ELR (cell line): Measurements from ENCODE around the gene HELT.
"Not testable (repeated sequence)": the region's sequence is repeated elsewhere in the genome, so short reads cannot be mapped to it uniquely, and the experiment has no call there.

Experiments used
- DNase-seq: peaks from one replicate; pipeline ENCODE4 v3.0.0-alpha.2; 2015; ENCODE audit warnings: low read depth

HELT gene

DNA sequence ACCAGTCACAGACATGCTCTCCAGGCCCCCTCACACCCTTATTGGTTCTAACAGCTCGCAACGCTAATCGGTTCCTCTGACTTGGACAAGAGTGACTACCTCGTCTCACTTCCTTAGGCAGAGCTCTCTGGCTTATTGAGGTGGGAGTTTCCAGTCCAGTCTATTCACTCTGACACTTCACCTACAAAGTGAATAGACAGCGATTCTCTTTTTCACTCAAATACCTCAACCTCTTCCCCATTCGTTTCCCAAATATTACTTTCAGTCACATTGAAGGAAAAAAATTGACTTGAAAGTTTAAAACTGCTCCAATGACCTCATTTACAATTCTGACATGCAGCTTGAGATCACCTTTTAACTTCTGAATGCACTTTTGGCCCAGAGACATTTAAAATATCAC lies 17.7 kb downstream of the HELT start:
- DNase-seq: no peak

DNA sequence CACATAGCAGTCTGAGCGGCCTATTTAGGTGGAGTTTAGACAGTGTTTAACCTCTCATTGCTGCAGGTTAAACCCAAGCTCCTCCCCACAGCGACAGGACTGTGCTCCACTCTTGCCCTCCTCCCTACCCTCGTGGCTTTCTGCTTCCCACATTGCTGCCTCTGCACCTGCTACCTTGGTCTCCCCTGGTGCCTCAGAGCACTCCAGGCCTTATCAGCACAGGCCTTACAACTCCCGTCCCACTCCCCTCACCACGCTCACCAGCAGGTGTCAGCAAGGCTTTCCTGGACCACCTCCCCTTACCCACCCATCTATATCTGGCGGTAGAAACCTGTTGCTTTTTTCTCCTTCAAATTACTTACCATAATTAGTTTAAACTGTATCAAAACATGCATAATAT lies 18.6 kb downstream of the HELT start:
- no peak for DNase-seq

DNA sequence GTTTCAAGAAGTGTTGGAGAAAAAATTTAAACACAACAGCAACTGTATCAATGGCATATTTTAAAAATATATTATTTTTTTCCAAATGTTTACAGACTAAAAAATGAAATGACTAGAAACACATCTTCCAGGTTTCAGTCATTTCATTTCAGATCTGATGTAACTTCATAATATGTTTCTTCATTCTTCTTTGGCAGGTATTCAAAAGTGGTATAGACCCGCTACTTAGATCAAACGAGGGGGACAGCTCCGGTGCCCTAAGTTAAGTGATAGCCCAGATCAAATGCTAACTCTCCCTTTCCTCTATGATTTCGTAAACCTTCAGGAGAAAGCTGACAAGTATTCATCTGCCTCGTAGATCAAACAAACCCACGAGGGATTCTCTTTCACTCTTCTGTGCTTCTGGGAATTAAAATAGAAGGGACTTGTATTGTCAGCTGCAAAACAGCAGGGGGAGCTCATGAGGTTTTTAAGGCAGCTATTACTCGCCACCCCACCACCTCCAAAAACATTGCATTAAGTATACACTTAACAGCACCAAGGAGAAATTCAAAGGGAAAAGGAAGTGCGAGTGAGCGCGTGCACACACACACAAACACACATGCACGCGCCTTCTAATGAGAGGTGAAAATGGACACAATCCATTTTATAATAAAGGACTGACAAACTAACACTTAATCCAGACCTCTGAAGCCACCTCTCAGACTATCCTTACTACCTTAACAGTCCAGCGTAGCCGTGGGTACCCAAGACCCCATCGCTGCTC lies 21.4 kb downstream of the HELT start:
- peak; percentile 69 for DNase-seq

DNA sequence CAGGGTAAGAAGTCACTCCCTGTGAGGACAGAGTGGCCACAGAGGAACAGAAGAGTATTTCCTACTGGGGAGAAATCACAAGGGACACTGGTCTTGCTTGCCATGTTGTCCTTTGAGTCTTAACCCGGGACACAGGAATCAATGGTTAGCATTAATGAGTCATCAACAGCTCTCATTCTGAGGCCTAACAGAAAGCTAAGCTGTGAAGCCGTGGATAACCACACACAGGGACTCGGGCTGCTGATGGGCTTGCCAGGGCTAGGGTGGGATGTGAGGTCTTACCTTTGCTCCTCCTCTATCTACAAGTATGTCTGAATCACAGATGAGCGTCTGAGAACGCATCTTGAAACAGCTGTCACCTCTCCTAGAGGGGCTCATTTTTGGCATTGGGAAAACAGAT lies 22.2 kb downstream of the HELT start:
- no peak for DNase-seq

DNA sequence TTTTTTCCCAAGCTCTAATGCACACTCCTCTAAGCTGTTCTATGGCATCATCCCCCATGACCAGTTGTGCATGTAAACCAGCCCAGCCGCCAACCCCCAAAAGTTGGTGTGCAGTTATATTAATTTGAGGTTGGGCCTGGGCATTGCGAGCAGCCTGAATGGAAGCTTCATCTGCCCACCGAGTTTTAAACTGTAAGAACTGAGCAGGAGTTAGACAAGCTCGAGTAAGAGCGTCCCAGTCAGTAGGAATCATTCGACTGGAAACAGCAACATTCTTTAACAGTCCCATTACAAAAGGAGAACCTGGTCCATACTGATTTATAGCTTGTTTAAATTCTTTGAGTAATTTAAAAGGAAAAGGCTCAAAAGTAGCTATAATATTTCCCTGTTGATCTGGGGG lies 32.0 kb downstream of the HELT start:
- not testable (repeated sequence) for DNase-seq

DNA sequence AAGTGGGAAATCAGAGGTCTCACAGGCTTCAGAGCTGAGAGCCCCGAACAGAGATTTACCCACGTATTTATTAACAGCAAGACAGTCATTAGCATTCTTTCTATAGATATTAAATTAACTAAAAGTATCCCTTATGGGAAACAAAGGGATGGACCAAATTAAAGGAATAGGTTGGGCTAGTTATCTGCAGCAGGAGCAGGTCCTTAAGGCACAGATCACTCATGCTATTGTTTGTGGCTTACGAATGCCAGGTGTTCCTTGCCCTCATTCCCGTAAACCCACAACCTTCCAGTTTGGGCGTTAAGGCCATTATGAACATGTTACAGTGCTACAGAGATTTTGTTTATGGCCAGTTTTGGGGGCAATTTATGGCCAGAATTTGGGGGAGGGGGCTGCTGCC lies 33.0 kb downstream of the HELT start:
- not testable (repeated sequence) for DNase-seq

DNA sequence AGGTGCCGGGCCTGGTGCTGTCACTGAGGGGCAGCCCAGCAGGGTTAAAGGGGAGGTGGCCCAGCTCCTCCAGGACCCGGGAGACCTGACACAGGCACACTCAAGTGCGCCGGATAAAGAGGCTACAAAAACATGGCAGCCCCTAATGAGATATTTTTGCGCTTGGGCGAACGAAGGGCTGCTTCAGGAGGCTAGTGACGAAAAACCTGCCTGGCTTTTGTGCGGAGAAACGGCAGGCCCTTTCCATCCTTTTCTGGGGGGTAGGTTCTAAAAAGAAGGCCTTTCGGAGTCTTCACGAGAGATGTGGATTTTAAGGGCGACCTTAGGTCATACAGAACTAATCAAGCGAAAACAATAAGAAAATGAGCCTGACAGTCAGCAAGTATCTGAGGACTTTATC lies 35.5 kb downstream of the HELT start:
- DNase-seq: no peak

DNA sequence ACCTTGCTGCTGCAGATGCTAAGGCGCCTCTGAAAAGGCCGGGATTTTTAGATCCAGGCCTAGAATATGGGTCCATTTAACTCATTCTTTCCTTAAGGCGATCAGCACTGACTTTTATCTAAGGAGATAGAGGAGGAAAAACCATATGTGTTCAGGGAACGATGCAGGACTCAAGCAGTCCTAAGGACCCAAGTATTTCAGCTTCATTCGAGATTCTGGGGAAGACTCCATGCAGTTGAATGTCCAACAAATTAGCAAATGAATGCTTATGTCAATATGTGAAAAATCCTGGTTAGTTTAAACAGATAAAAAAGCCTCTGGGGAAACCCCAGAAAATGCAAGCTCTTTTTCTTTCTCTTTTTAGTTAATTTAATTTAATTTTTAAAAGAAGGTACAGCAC lies 36.0 kb downstream of the HELT start:
- DNase-seq: no peak

DNA sequence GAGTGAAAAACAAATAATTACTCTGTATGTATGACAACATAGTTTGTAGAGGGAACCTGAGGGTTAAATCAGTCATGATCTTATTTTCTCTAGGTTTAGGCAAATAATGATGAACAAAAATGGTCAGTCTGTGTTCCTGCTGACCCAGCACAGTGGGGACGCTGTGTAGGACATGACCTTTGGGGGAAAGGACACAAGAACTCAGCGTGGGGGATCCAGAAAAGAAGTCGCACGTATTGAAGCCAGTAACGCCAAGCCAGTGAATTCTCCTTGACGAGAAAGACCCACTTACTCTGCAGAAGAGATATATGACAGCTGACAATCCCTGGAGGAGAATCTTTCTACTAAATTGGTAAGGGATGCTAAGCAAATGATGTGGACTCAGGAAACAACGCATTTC lies 36.6 kb downstream of the HELT start:
- no peak for DNase-seq

DNA sequence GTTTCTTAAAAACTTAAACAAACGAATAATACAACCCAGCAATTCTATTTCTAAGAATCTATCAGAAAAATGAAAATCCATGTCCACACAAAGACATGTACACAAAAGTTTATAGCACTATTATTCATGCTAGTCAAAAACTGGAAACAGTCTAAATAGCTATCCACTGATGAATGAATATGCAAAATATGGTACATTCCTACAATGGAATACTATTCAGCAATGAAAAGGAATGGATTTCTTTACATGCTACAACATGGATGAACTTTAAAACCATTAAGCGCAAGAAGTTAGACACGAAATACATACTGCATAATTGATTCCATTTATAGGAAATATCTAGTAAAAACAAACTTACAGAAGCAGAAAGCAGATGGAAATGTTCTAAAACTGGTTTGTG lies 43.3 kb downstream of the HELT start:
- no peak for DNase-seq

DNA sequence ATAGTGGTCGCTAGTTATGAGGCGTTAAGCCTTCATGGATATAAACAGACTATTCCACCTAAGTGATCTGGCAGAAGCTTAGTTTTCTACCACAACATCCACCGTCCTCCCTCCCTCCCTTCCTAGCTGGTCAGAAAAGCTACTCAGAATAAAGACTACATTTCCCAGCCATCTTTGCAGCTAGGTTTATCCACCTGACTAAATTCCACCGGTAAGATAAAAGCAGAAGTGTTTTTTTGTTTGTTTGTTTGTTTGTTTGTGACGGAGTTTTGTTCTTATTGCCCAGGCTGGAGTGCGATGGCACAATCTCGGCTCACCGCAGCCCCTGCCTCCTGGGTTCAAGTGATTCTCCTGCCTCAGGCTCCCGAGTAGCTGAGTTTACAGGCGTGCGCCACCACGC lies 44.3 kb downstream of the HELT start:
- DNase-seq: no peak

DNA sequence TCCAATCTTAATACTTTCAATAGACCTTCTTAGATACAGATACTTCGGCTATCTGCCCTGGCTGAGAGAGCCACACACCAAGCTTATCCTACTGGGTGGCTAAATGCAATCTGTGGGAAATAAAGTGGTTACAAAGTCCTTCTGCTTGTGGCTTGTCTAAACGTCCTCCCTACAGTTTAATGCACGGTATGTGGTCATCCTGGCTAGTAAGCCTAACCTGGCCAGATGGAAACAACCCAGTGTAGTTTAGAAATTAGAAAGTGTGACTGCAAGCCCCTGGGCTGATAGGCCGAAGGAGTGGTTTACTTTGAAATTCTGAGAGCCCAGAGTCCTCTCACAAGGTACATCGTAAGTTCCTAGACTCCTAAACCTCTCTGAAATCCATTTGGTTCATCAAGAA lies 47.9 kb downstream of the HELT start:
- no peak for DNase-seq

DNA sequence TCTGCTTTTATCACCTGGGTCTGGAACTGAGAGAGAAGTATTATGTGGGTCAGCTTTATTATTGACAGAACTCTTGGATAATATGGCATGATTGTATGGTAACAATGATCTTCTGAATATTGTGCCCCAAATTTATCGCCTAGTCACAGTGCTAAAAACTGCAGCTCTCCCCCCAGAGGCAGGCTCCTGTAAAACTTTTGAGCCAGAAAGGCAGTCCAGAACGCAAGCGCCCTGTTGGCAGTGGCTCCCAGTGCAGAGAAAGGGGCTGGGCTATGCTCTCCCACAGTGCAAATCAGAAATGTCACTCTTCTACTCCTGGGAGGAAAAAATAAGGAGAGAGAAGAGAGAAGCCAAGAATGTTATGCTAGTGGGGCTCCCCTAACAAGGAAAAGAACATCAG lies 50.5 kb downstream of the HELT start:
- peak; percentile 6 for DNase-seq
